Activated CD8-positive, alpha-beta memory T cell treated with anti-CD3 and anti-CD28 coated beads, Interleukin-2, amount 50 U/mL, for 4 hours (primary cell): ENCODE data around the gene ARHGAP26.
"Not testable (repeated sequence)": the region's sequence is repeated elsewhere in the genome, so short reads cannot be mapped to it uniquely, and the experiment has no call there.

ENCODE experiments used
- DNase-seq: peaks from one replicate; pipeline ENCODE4 v3.0.0-alpha.2; 2020

Gene ARHGAP26

DNA sequence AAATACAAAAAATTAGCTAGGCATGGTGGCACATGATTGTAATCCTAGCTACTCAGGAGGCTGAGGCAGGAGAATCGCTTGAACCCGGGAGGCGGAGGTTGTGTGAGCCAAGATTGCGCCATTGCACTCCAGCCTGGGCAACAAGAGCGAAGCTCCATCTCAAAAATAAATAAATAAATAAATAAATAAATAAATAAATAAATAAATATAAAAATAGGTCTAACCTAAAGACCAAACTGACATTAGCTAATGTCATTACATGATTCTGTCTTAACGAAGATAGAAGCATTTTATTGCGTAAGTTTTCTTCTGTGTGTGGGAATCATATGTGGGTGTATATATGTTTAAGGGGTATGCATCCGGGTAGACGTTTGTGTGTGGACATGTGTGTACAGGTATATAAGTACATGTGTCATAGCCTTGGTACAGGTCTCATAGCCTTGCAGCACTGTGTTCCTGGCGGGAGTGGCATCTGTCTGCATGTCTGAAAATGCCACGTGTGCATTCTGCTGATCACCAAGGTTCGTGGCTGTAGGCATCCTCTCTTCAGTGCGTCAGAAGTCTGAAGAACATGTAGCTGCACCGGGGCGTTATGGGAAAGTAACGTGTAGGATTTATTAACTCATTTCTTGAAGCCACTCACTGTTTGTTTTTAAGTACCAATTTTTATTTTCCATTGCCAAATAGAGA is 335.2 kb downstream of the ARHGAP26 start:
- no peak for DNase-seq

DNA sequence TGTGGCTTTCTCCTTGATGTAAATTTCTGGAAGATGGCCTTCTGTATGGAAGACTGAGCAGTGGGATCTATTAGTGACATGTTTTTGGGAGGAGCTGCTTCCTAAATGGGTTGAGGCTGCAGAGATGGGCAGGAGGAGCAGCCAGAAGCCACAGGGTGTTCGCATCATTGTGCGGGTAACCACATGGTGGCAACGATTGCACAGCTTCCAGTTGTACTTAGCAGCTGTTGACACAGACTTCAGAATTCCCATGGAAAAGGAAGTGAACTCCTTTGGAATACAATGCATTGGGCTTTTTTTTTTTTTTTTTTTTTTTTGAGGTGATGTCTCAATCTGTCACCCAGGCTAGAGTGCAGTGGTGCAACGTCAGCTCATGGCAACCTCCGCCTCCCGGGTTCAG is 336.0 kb downstream of the ARHGAP26 start:
- no peak for DNase-seq

DNA sequence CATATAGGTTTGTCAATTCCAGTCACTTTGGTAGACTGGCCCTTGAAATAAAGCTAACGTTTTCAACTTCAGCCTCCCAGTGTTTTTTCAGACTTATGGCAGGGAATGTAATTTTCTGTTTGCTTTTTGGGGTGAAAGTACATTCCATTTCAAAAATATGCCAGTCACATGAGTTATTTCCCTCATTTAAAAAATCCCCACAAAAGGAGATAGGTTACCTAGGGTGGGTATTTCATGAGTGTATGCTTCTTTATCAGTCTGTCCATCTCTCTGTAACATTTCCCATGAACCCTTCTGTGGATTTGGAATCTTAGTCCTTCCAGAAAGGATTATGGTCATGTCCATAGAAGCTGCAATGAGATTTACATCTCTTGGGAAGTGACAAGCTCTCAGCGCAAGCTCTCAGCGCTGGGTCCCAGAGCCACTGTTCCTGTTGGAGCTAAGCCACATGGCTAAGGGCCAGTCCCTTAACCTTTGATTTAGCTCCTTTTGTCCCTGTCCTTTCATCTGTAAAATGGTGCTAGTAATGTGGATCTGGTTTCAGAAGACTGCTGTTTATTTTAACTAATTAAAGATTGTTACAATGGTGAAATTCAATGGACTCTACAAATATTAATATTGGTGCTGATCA is 338.4 kb downstream of the ARHGAP26 start:
- no peak for DNase-seq

DNA sequence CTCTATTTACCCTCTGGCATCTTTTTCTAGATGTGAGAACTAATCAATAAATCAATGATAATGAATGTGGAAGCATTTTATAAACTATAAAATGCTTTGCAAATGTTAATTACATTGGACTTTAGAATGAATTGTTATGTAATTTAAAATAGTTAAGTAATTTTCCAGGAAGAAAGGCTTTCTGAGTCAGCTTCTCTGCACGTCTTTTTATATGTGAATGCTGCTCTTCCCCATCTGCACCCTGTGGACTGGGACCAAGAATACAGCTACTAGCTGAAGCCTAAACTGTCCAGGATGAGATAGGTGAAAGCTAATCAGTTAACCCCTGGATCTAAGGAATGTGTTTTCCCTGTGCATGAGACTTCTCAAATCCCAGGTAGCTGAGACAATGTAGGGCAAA is 340.4 kb downstream of the ARHGAP26 start:
- no peak for DNase-seq

DNA sequence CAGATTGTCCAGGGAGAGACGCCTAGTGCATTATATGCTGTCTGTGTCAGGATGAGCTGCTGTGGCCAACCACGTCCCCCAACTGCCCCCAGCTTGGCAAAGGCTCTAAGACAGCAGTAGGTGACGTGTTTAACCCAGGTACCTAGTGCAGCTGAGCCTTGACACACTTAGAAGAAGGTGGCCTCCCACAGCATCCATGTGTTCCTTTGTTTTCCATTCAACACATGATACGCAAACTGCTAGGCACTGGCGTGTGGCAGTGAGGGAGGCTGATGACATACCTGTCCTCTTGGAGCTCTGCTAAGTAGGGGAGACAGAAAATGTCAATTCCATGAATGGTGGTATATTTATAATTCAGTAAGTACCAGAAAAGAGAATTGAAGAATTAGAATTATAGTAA is 341.6 kb downstream of the ARHGAP26 start:
- no peak for DNase-seq

DNA sequence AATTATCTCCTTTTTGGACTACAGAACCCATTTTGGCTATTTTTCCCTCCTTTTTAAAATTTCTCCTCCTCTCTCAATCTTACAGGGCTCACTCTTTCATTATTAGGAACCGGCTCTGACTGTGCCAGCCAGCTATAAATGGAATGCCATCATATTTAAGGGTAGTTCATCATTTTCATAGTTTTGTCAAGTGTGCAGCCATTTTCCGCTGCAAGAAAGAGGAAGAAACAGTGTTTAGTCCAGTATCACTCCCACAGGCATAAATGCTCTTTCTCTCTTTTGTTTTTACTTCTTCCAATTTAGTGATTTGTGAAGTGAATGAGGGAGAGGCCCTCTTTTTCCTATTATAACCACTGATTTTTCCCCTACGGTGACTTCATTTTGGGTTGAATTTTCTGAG is 343.3 kb downstream of the ARHGAP26 start:
- DNase-seq: no peak

DNA sequence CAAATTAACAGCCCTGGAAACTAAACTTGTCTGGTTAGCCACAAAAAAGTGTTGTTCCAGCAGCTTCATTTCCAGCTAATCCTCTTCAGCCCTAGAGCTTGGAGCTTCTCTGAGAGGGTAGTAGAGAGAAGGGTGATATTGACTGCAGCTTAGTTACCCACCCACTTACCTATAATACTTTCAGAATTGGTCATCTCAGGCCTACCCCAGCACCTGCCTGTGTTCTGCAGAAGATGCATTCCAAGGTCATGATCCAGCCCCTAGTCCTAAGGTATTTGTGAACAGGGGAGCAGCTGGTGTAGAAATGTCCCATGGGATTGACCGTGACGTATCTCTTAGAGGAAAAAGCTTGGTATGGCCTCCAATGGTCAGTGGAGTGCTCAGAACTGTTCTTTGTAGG is 344.3 kb downstream of the ARHGAP26 start:
- DNase-seq: no peak

DNA sequence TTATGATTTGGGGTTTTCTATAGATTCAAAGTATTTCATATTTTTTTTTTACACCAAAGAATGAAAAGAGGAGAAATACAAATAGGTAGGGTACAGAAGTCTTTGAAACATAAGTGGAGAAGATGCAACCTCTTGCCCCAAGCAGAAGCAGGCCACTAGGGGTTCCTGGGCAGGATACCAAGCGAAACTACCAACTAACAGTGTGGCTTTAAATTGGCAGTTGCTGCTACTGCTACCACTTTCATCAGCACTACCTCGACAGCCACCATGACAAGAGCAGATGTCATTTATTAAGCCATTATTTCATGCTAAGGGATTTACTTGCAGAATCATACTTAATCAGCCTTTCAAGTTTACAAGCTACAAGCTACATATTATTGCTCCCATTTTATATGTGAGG is 345.2 kb downstream of the ARHGAP26 start:
- DNase-seq: no peak

DNA sequence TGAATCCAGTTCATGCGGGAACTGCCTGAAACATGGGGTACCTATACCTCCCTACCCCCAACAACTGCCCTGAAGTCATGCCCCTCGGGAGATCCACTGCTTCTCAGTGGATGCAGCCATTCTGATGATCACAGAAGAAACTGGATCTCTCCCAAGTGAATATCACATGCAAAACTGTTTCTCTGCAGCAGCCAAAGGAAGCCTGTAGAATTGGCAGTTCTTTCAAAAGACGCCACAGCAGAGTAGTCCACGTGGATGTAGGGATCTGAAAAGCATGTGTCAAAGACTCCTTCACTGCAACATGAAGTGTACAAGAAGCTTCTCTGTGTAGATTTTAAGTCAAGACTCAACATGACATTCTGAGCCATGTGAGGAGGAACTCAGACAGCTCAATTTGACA is 346.6 kb downstream of the ARHGAP26 start:
- no peak for DNase-seq

DNA sequence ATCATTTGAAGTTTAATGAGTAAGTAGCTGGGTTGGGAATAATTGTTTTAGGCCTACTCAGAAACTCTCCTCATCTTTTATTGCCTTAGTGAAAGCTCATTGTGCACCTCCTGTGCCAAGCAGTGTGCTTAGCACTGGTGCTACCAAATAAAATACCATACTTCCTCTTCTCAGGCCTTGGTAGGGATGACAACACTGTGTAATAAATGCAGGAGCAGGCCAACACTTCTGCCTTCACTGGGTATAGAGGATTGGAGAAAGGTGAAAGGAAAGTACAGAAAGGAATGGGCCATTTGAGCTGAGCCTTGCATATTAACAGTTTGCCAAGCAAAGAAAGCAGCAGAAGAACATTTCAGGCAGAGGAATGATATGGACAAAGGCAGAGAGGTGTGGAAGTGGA is 347.6 kb downstream of the ARHGAP26 start:
- DNase-seq: no peak

DNA sequence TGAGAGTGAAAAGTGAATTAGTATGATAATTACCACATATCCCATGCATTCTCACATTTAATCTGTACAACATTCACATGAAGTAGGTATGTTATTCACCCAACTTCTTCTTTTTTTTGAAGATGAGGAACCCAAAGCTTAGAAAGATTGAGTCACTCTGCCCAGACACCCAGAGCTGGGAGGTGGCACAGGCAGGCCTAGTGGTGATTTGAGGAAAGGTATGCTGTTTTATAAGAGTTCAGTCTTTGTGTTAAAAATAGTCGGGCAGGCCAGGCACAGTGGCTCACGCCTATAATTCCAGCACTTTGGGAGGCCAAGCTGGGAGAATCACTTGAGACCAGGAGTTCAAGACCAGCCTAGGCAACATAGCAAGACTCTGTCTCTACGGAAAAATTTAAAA is 348.0 kb downstream of the ARHGAP26 start:
- no peak for DNase-seq

DNA sequence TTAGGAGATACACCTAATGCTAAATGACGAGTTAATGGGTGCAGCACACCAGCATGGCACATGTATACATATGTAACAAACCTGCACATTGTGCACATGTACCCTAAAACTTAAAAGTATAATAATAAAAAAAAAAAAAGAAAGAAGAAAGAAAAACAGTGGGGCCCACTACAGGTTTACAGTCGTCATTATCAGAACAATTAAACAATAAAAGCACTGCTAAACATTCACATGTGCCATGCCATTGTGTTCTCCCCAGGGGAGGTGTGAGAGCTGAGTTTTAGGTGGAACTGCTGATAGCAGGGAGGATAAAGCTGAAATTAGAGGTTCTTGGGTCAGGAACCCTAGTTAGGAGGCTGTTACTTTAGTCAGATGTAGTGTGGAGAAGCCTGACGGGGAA is 348.6 kb downstream of the ARHGAP26 start:
- DNase-seq: not testable (repeated sequence)

DNA sequence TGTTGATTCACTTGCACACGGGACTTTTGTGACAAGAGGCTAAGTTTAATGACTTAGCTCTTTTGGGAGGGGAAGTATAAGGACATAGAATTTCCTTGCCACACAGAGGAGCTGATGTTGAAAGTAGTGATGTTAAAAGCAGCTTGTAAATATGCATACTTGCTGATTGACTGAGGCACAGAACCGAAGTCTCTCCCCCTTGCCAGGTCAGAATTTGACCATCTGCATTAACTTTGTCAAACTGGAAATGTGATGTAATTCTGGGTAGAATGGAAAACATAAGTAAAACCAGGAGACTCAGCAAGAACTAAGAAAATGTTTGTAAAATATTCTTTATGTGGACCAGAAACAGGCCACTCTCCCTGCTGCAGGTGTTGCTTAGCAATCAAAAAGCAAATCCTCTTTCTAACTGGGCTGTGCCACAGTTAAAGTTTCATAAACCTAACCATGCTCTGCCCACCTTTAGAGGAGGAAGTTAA is 349.2 kb downstream of the ARHGAP26 start:
- no peak for DNase-seq

DNA sequence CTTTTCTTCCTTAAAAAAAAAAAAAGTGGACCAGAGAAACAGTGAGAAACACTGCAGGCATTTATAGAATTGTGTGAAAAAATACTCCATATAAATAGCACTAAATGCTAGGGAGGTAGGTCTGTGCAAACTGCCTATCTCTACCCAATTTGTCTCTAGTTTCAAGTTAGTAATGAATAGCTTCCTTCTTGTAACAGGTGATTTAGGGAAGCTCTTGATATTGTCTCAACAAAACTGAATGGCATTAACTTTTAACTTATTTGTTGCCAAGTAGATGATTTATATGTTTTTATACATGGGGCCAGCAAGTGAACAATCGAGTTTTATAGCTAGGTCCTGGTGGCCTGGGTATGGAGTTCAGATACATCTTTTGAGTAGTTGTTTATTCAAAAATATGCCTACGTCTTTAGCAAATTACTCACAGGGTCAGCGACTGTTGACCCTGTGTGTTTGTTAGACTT is 349.7 kb downstream of the ARHGAP26 start:
- DNase-seq: no peak

DNA sequence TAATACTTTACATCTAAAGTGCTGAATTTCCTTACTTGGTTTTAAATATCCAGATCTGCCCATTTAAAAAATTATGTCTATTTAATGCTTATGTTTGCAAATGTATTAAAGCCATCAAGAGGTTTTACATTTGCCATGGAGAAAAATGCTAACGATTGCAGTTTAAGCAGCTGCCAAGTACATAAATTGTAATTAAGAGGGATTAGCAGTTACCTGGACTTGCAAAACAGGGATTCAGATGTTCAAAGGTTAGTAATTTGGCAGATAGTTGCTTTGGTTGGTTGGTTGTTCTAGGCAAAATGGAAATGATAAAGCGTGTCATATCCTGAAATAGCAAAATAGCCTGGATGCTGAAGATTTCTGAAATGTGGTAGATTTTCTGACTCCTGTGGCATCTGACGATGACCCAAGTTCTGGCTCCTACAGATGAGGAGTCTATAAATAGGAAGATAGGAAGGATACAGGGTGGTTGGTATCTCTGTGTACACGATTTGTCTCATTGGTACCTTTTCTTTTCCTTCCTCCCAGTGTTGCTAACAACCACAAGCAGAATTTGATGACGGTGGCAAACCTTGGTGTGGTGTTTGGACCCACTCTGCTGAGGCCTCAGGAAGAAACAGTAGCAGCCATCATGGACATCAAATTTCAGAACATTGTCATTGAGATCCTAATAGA is 350.4 kb downstream of the ARHGAP26 start:
- no peak for DNase-seq

DNA sequence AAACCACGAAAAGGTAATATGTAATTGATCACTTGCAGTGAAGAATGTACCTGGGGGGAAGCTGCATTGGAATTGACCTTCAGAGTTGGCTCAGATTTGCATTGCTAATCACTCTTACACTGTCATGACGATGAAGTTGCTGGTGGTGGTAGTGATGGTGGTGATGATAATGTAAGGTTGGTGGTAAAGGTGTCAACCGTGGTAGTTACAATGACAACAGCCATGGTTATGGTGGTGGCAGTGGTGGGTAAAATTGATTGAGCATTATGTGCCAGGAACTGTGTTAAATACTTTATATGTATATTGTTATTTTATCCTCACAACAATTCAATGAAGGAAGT is 350.9 kb downstream of the ARHGAP26 start:
- no peak for DNase-seq

DNA sequence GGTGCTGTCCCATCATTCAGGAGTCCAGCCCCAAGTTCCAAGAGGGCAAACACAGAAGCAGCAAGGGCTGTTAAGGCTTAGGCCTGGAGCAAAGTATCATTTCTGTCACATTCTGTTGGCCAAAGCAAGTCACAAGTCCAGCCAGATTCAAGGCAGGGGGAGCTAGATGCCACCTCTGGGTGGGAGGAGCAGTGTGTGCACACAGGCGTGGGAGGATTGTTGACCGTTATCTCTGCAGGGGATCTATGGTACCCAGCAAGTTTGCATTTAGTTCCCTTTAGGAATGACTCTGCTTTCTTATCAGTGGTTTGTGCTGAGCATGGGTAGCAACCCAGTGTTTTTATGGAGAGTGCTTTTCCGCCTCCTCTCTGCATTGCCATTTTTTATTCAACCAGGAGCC is 354.4 kb downstream of the ARHGAP26 start:
- no peak for DNase-seq

DNA sequence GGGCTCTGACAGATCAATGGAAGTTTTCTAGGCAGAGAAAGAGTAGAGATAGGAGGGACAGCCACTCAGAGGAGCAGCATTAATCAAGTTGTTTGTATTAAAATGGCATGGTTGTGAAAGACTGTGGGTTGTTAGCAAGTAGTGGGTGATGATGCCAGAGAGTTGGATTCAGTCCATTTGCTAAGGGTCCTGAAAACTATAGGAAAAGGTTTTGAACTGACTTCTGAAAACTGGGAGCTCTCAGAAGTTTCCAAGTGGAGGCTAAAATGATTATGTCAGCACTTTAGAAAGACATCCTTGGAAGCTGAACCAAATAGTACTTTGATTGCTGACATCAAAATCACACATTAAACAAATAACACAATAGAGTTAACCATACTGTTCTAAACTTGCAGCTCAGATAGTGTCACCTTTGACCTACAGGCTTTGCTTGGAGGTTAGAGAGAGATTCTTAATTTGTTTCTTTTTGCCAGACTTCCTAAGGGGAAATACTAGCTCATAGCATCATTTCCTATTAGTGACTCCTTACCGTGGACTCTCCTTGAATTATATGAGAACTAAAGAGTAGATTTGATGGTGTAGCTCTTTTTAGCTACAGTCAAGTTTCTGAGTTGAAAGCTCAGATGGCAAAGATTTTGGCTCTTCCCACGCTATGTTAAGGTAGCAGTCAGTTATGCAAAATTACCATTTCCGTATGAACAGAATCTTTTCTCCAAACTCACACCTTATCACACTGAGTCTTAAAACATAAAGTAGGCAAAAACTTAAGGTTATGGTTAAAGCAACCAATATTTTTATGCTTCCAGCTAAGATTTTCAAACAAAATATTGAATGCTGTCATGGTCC is 356.2 kb downstream of the ARHGAP26 start:
- no peak for DNase-seq

DNA sequence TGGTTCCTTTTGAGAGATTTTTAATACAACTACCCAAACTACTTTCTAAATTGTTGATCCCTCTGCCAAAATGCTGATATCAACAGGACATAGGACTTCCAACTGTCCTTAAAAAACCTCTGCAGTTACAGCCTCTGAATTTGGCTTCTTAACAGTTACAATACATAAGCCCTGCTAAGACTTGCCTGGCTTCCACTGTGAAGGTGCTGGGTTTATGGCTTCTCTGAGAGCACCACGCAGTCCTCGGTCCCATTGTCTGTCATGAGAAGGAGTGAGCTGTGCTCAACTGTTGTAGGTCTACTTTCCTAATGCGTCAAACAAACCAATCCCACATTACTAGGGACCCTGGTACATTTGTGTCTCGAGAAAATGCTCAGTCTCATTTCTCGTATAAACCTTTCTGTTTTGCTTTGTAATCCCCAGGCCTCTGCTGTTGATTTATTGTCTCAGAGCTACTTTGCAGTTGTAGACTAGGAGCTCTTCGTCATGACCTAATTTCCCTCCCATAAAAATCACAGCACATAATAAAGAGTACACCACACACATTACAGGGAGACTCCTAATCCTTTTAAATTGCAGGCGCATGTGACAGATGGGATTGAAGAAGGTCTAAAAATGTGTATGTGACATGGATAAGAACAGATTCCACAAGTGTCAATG is 358.4 kb downstream of the ARHGAP26 start:
- no peak for DNase-seq

DNA sequence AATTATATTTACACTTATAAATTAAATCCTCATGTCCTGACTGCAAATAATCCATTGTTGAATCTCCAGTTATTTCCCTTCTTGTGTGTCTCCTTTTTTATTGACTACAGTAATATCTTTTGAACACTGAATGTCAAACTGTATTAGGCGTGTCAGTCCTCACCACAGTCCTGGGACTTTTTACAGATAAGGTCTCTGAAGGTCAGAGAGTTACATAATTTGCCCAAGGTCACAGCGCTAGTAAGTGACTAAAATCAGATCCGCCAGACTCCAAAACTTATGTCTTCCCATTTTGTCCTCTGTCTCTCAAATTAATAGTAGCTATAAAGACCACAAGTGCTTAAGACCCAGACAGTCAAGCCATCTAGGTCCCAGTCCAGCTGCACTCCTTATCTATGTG is 359.0 kb downstream of the ARHGAP26 start:
- no peak for DNase-seq

DNA sequence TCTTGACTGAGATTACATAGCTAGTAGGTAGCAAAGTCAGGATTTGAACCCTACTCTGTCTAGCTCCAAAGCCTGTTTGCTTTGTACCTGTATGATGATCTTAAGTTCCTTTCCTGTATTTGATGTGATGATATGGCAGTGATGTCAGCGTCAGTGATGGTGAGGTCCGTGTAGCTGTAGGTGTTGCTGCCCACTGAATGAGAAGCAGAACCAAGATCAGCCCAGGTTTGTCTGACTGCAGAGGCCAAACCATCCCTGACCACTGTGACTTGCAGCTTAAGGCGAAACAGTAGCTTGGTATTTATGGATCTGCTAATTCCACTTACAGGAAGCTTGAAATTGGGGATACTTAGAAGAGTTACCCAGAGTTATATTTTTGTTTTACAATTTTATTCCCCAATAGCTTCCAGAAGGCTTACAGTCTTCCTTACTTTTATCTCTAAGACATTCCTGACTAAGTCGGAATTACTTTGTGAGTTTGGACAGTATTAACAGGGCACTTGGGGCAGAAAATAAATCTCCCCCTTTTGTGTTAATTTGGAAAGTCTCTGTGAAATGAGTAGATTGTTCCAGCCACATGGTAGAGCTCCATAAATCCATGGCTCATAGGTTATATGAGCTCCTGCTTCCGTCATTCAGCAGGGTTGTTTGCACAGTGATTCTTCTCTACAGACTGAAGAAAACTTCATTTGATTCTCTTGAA is 359.9 kb downstream of the ARHGAP26 start:
- no peak for DNase-seq
